AML-193 (cell line): ENCODE data around the gene CTBP2.
"Not testable (repeated sequence)": the region's sequence is repeated elsewhere in the genome, so short reads cannot be mapped to it uniquely, and the experiment has no call there.

Source experiments
- DNase-seq, 2 experiments: peaks; one replicate each; lab custom pipeline; 2025; lab: John Stamatoyannopoulos, UW

Gene CTBP2

GRCh38 chr10:125064681-125065492, 95.5 kb downstream of the CTBP2 start:
- peak; percentile 59 to 66 for DNase-seq

GRCh38 chr10:125063256-125063925, 97.0 kb downstream of the CTBP2 start:
- no peak for DNase-seq

DNA sequence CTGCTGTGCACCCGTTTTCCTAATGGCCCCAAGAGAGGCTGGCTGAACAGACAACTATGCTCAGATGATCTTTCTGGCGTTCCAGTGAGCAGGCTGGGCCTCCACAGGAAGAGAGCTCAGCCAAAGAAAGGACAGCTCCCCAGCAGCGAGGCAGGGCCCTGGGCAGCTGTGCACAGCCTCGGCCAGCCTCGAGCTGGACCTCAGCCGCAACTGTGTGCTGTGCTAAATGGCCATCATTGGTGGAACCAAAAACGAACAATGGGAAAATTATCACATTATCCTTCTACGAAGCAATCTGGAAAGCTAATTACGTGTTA, 97.5 kb downstream of the CTBP2 start:
- DNase-seq: no peak

- no peak for DNase-seq
Observed at GRCh38 chr10:125062227-125062913, 98.0 kb downstream of the CTBP2 start.

GRCh38 chr10:125061557-125062226, 98.7 kb downstream of the CTBP2 start:
- DNase-seq: no peak

- peak; percentile 31 to 40 for DNase-seq
Observed at GRCh38 chr10:125060826-125061556, 99.4 kb downstream of the CTBP2 start.

GRCh38 chr10:125060482-125060825, 99.9 kb downstream of the CTBP2 start:
- DNase-seq: no peak

GRCh38 chr10:125060026-125060425, 100.3 kb downstream of the CTBP2 start:
- no peak for DNase-seq

DNA sequence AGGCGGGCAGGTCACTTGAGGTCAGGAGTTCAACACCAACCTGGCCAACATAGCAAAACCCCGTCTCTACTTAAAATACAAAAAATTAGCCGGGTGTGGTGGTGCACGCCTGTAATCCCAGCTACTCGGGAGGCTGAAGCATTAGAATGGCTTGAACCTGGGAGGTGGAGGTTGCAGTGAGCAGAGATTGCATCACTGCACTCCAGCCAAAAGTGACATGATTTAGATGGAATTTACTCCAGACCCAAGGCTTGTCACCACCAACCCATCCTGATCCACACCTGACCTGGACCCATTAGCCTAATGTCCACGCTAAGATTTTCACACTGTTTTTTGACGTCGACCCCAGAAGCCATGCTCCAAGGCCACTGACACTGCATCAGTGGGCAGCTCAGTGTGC, 101.0 kb downstream of the CTBP2 start:
- not testable (repeated sequence) for DNase-seq

DNA sequence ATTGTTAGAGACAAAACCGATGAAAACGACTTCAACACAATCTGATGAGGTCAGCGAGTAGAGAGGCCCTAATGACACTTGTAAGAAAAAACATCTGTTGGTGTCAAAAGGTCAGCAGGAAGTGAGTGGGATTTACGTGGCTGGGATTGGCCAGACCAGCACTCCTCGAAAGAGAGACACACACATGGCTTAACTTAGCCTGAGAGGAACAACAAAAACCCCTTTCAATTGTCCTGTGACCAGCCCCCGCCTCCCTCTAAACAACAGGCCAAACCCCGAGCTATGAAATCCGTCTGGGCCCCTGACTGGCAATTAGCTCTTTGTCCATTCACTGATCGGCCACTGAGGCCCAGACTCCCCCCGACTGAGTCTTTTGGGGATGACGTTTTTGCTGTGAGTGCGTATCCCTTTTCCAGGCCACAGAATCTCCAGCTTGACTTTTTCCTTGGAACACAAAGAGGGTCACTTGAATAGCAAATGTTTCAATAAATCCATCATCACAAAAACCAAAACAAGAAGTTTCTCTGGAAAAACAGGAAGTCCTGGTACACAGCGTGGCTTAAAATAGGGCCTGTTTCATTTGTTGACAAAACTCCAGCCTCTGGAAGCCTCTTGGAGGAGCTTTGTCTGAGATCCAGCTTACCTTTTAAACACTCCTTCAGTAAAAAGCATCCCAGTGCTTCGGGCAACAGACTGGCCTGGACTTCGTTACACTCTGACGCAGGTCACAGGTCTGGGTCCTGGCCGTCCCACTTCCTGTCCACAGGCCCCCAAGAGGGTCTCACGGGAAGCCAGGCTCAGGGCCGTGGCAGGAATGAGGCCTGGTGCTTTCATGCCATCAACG, 103.0 kb downstream of the CTBP2 start:
- DNase-seq: no peak

- no peak for DNase-seq
Observed at GRCh38 chr10:125056161-125057132, 103.9 kb downstream of the CTBP2 start.

GRCh38 chr10:125055446-125055845, 104.9 kb downstream of the CTBP2 start:
- DNase-seq: no peak

- no peak for DNase-seq
Observed at GRCh38 chr10:125054669-125055268, 105.6 kb downstream of the CTBP2 start.

DNA sequence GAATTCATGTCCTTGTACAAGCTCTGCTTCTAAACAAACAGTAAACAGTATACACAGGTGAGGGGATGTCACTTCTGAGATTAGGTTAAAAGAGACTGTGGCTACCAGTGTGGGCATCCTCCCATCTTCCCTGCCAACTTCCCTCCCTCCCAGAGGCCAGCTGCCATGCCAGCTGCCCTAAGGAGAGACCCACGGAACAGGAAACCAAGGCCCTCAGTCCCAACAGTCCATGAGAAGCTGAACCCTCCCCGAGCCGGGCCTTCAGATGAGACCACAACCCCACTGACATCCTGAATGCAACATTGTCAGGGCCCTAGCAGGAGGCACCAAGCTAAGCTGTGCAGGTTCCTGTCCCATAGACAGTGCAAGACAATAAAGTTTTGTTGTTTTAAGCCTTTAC, 106.1 kb downstream of the CTBP2 start:
- DNase-seq: no peak

DNA sequence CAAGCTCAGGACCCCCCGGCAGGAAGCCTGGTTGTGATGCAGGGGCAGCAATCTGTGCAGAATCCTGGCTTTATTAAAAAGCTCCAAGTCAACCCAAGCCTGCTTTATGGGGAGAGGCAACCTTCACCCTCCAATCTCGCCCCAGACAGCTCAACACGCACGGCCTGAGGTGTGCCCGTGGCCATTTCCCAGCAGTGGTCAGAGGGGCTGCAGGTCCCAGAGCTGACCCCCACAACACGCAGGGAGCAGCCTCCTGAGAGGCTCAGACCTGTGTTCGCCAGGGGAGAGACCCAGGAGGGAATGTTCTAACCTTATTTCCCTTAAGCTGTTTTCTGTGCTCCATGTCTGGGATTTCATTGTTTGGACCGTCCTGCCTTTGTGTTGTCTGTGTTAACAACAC, 108.2 kb downstream of the CTBP2 start:
- DNase-seq: no peak

- no peak for DNase-seq
Observed at GRCh38 chr10:125050383-125050782, 110.0 kb downstream of the CTBP2 start.

- no peak for DNase-seq
Observed at GRCh38 chr10:125049216-125049881, 111.0 kb downstream of the CTBP2 start.

DNA sequence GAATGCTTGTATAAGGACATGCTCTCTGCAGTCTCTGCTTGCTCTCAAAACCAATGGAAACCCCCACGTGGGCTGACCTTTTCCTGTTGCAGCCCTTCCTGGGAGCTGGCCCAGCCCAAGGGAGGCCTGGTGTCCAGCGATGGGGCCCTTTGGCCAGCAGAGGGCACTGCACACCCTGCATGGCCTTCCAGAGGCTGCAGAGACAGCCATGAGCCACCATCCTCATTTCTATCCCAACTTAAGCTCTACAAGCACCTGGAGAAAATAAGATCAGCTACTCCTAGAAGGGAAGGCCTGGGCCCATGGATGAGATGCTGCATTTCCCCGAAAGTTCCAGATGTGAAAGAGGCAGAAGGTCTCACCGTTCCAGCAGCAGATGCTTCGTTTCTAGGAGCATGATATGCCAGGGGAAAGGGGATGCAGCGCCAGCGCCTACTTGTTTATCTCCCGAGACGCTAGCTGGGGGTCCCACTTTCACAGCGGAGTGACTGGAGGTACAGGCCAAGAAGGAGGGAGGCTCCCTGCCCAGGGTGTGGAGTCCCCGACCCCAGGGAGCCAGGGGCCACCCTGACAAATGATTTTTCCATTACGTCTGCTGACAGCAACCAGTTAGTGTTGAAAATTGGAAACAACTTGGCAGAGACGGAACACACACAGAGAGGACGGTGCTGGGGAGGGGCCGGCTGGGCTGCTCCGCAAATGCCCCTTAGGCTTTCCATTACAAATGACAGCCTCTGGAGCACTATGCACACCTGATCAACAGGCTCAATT, 112.1 kb downstream of the CTBP2 start:
- peak; percentile 59 to 62 for DNase-seq
